Nephron (organoid): ENCODE data around the gene GDPD1.
"Not testable (repeated sequence)": the region's sequence is repeated elsewhere in the genome, so short reads cannot be mapped to it uniquely, and the experiment has no call there.

ENCODE experiments used
- H3K27ac Mint-ChIP-seq, 3 experiments: 2 replicates each; pipeline ENCODE4 v1.8.0; 2020; ENCODE audit warnings: mixed read lengths in 3 of 3, mild to moderate bottlenecking in 2 of 3, moderate library complexity in 1 of 3
- H3K27me3 Mint-ChIP-seq: 2 replicates; pipeline ENCODE4 v1.8.0; 2021; ENCODE audit warnings: low read depth, mild to moderate bottlenecking, moderate library complexity, mixed read lengths
- H3K36me3 Mint-ChIP-seq: 2 replicates; pipeline ENCODE4 v1.8.0; 2020; ENCODE audit warnings: low read depth, mixed read lengths
- H3K4me1 Mint-ChIP-seq: 2 replicates; pipeline ENCODE4 v1.8.0; 2020; ENCODE audit warnings: mixed read lengths
- H3K4me3 Mint-ChIP-seq, 3 experiments: 2 replicates each; pipeline ENCODE4 v1.8.0; 2020; ENCODE audit warnings: mild to moderate bottlenecking in 3 of 3, mixed read lengths in 3 of 3, moderate library complexity in 2 of 3
- H3K9me3 Mint-ChIP-seq: 2 replicates; pipeline ENCODE4 v1.8.0; 2020; ENCODE audit warnings: mixed read lengths
- TF ChIP-seq, protein P1 (sequence below), 3 experiments: fragments of 200-600 bp; sonication (generic); IDR thresholded peaks; one replicate each; pipeline ENCODE4 v1.5.0; 2021; ENCODE audit warnings: antibody characterized with exemption in 3 of 3; ENCODE audit not compliant: unreplicated experiment in 3 of 3

GDPD1 gene

DNA sequence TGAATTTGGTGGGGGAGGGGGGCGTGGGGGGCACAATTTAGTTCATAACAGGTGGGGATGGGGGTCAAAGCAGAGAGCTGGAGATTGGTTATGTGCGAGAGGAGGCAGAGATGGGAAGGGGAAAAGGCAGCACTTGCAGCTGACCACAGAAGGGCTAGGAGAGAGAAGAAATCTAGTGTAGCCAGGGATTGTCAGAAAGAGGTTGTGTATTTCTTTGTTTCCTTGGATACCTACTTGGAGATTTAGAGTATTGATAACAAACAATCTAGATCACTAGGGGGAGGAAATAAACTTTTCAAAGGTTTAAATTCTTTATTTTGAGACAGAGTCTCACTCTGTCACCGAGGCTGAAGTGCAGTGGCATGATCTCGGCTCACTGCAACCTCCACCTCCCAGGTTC lies 64.0 kb downstream of the GDPD1 start:
- no peak overlapping the region for H3K27ac Mint-ChIP-seq
- H3K4me3 Mint-ChIP-seq, result no peak overlapping the region
- H3K9me3 Mint-ChIP-seq, result no peaks in the 10 kb centered on the region
- no peaks in the 10 kb centered on the region for H3K36me3 Mint-ChIP-seq
- TF ChIP-seq, protein P1, sequence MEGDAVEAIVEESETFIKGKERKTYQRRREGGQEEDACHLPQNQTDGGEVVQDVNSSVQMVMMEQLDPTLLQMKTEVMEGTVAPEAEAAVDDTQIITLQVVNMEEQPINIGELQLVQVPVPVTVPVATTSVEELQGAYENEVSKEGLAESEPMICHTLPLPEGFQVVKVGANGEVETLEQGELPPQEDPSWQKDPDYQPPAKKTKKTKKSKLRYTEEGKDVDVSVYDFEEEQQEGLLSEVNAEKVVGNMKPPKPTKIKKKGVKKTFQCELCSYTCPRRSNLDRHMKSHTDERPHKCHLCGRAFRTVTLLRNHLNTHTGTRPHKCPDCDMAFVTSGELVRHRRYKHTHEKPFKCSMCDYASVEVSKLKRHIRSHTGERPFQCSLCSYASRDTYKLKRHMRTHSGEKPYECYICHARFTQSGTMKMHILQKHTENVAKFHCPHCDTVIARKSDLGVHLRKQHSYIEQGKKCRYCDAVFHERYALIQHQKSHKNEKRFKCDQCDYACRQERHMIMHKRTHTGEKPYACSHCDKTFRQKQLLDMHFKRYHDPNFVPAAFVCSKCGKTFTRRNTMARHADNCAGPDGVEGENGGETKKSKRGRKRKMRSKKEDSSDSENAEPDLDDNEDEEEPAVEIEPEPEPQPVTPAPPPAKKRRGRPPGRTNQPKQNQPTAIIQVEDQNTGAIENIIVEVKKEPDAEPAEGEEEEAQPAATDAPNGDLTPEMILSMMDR (IDR thresholded peaks at IDR 0.05; ENCODE audit: unreplicated experiment in 3 of 3), result no peak
- H3K27me3 Mint-ChIP-seq, result no peaks in the 10 kb centered on the region
- no peaks in the 10 kb centered on the region for H3K4me1 Mint-ChIP-seq

- TF ChIP-seq, protein P1 (IDR thresholded peaks at IDR 0.05; ENCODE audit: unreplicated experiment in 3 of 3), result no peak
- H3K4me1 Mint-ChIP-seq, result no peaks in the 10 kb centered on the region
These were observed 67.1 kb downstream of the GDPD1 start for GRCh38 chr17:59287452-59287851.

GRCh38 chr17:59287891-59288290 lies 67.6 kb downstream of the GDPD1 start:
- TF ChIP-seq, protein P1 (IDR thresholded peaks at IDR 0.05; ENCODE audit: unreplicated experiment in 3 of 3), result no peak
- Mint-ChIP-seq H3K9me3 (no peaks in the 10 kb centered on the region), H3K27ac (no peak overlapping the region), H3K4me1 (no peaks in the 10 kb centered on the region), H3K27me3 (no peaks in the 10 kb centered on the region), H3K36me3 (no peaks in the 10 kb centered on the region), H3K4me3 (no peak overlapping the region)

More at GRCh38 chr17:59287452-59287851, 67.1 kb downstream of the GDPD1 start:
- Mint-ChIP-seq H3K27me3 (no peaks in the 10 kb centered on the region), H3K9me3 (no peaks in the 10 kb centered on the region), H3K36me3 (no peaks in the 10 kb centered on the region), H3K27ac (no peak overlapping the region), H3K4me3 (no peak overlapping the region)

- TF ChIP-seq, protein P1 (IDR thresholded peaks at IDR 0.05; ENCODE audit: unreplicated experiment in 3 of 3), result no peak
- no peaks in the 10 kb centered on the region for H3K27me3 Mint-ChIP-seq
- no peaks in the 10 kb centered on the region for H3K9me3 Mint-ChIP-seq
- no peaks in the 10 kb centered on the region for H3K36me3 Mint-ChIP-seq
- no peaks in the 10 kb centered on the region for H3K4me1 Mint-ChIP-seq
- no peak overlapping the region for H3K27ac Mint-ChIP-seq
- H3K4me3 Mint-ChIP-seq, result no peak overlapping the region
These were observed 69.6 kb downstream of the GDPD1 start for GRCh38 chr17:59289981-59290301.

DNA sequence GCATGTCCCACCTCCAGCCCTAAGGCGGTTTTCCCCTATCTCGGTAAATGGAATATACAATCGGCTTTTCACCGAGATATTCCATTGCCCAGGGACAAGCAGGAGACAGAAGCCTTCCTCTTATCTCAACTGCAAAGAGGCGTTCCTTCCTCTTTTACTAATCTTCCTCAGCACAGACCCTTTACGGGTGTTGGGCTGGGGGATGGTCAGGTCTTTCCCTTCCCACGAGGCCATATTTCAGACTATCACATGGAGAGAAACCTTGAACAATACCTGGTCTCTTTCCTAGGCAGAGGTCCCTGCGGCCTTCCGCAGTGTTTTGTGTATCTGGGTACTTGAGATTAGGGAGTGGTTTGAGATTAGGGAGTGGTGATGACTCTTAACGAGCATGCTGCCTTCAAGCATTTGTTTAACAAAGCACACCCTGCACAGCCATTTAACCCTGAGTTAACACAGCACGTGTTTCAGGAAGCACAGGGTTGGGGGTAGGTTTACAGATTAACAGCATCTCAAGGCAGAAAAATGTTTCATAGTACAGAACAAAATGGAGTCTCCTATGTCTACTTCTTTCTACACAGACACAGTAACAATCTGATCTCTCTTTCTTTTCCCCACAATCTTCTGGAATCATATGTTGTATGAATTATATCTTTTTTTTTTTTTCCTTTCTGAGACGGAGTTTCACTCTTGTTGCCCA lies 70.1 kb downstream of the GDPD1 start:
- H3K27ac Mint-ChIP-seq, result peak overlapping the region in 1 of 3 experiments; percentile 51
- not testable (repeated sequence) for H3K4me1 Mint-ChIP-seq, H3K9me3 Mint-ChIP-seq, H3K4me3 Mint-ChIP-seq, H3K27me3 Mint-ChIP-seq, H3K36me3 Mint-ChIP-seq

- H3K36me3 Mint-ChIP-seq, result no peaks in the 10 kb centered on the region
- H3K27ac Mint-ChIP-seq, result no peak overlapping the region
- H3K27me3 Mint-ChIP-seq, result no peaks in the 10 kb centered on the region
- TF ChIP-seq, protein P1 (IDR thresholded peaks at IDR 0.05; ENCODE audit: unreplicated experiment in 3 of 3), result no peak
- no peaks in the 10 kb centered on the region for H3K4me1 Mint-ChIP-seq
- H3K4me3 Mint-ChIP-seq, result no peak overlapping the region
- H3K9me3 Mint-ChIP-seq, result no peaks in the 10 kb centered on the region
These were observed 71.8 kb downstream of the GDPD1 start for GRCh38 chr17:59292174-59292523.
